ENCODE results near the gene CSTPP1. TPM values are rescaled to one million over a fixed set of nuclear protein-coding genes. Genes with fewer than 3 reads are reported as not detected.

The CSTPP1 gene
- total and polyA plus RNA-seq, 2 of the 4 experiments (the other 2 are of a cell fraction): 22.0 to 35.7 TPM

DNA sequence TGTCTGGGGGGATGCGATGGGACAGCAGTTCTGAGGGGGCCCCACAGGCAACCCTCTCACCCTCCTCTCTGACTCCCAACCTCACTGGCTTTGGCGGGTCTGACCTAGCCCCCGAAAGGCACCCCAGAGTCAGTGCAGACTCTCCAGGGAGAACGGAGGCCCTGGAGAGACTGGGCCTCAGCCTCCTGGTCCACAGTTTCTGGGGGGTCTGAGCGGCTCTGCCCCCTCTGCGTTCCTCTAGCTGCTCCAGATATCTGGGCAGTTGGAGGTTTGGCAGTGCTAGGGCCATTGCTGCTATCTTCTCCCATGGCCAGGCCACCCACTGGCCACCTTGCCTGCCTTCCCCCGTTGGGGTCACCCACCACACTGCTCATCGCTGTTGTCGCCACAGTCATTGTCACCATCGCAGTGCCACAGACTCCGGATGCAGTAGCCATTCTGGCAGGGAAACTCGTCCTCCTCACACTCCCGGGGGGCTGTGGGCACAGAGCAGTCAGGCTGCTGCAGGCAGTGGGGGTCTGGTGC lies 37.0 kb upstream of the CSTPP1 start:
- POLR2A ChIA-PET (ENCODE audit: unreplicated experiment): no interaction called here
- Histone ChIP-seq H3K23ac (ENCODE audit: low read depth, low read length) (no peak overlapping the region), H2BK120ac (ENCODE audit: low read depth, low read length) (no peak overlapping the region), H2BK20ac (ENCODE audit: low read depth, low read length) (no peak overlapping the region), H2AFZ (replicated peaks; ENCODE audit: low read length, poor library complexity) (no peak overlapping the region), H4K8ac (ENCODE audit: low read depth in 2 of 2, low read length in 2 of 2) (no peak overlapping the region), H3K4me2 (ENCODE audit: low read depth, low read length) (no peak overlapping the region), H3K56ac (ENCODE audit: extremely low read depth, insufficient read depth, low read length) (no peak overlapping the region), H2AK9ac (replicated peaks; ENCODE audit: low read depth, low read length, poor library complexity) (no peak overlapping the region), H3K9me1 (ENCODE audit: insufficient read depth, low read length) (peaks cover 6% of the 10 kb centered on the region; the same call in 1 of the 2 replicates), H4K20me1 (ENCODE audit: insufficient read depth, low read length) (no peaks in the 10 kb centered on the region), H3K9ac (ENCODE audit: low read depth, low read length) (no peak overlapping the region), H2AK5ac (ENCODE audit: low read depth, low read length) (no peak overlapping the region; the same call in 1 of the 2 replicates), H3K27ac (ENCODE audit: insufficient read depth, low read length) (no peak overlapping the region), H3K36me3 (ENCODE audit: control insufficient read depth, insufficient read depth, low read length) (peaks cover 5% of the 10 kb centered on the region; the same call in 1 of the 2 replicates), H2BK5ac (ENCODE audit: low read depth, low read length, poor library complexity, severe bottlenecking) (no peak overlapping the region), H4K91ac (ENCODE audit: insufficient read depth, low read depth, low read length) (no peak overlapping the region), H4K5ac (ENCODE audit: low read depth, low read length) (no peak overlapping the region), H3K14ac (replicated peaks; ENCODE audit: low read depth, low read length) (no peak overlapping the region), H3K4ac (ENCODE audit: low read depth, low read length) (no peak overlapping the region), H3K4me3 (ENCODE audit: insufficient read depth, low read depth, low read length) (no peak overlapping the region), H3K79me1 (ENCODE audit: low read depth in 1 of 2, low read length in 2 of 2) (no peaks in the 10 kb centered on the region), H3K18ac (ENCODE audit: low read depth, low read length) (no peak overlapping the region), H2BK15ac (ENCODE audit: low read depth, low read length) (no peak overlapping the region), H3K4me1 (ENCODE audit: control insufficient read depth, insufficient read depth, low read length) (no peaks in the 10 kb centered on the region), H3K27me3 (ENCODE audit: control insufficient read depth, insufficient read depth, low read length) (no peaks in the 10 kb centered on the region), H3K9me3 (ENCODE audit: control insufficient read depth, insufficient read depth, low read length) (no peaks in the 10 kb centered on the region)
- CTCF ChIA-PET: no interaction called here
- dilution Hi-C loops (cut with HindIII; ENCODE audit: low sequenced_read_pairs, unreplicated experiment) (no loop called here), intact Hi-C loops (cut with micrococcal nuclease) (no loop called here), in situ Hi-C loops (cut with MboI; ENCODE audit: low sequenced_read_pairs) (loop anchor here (25.0 kb wide), 1 partner anchor 463 kb away; the partner anchor contains the start of gene MYBPC3)
- no TSS peak for BruUV-seq (replicated peaks)
- DNase-seq (no peak), ATAC-seq (ENCODE audit: low read depth) (no peak)
- TF ChIP-seq RAD21 (IDR thresholded peaks at IDR 0.05; ENCODE audit: low read length): no peak
- no peak for TF ChIP-seq MXI1 (IDR thresholded peaks at IDR 0.05; ENCODE audit: borderline replicate concordance, low read depth, low read length)
- no peak for TF ChIP-seq NFE2L2 (IDR thresholded peaks at IDR 0.05; ENCODE audit: low read depth, low read length)
- WGBS, 2 experiments (ENCODE audit: extremely low coverage in 2 of 2, insufficient read length in 1 of 2): 98% methylated on average over 7 of the region's 13 CpGs; no CpG with 5 or more reads in 1 of the 2 experiments
